Measurements from ENCODE around the gene SLC37A1.

Gene SLC37A1

GRCh38 chr21:42500736-42501135 lies 12.9 kb upstream of the SLC37A1 start:
- TF ChIP-seq SIN3A (IDR thresholded peaks at IDR 0.05; ENCODE audit: borderline replicate concordance, insufficient read depth, low read length): no peak

- TF ChIP-seq TAF1 (IDR thresholded peaks at IDR 0.05; ENCODE audit: borderline replicate concordance, insufficient read depth, low read length) (no peak), POLR2AphosphoS5 (IDR thresholded peaks at IDR 0.05; ENCODE audit: low read depth, low read length) (no peak)
Observed at GRCh38 chr21:42503711-42504110, 9.9 kb upstream of the SLC37A1 start.

GRCh38 chr21:42505090-42505726 lies 8.4 kb upstream of the SLC37A1 start:
- no peak for TF ChIP-seq POLR2AphosphoS5 (IDR thresholded peaks at IDR 0.05; ENCODE audit: low read depth, low read length)
- no peak for TF ChIP-seq SIN3A (IDR thresholded peaks at IDR 0.05; ENCODE audit: borderline replicate concordance, insufficient read depth, low read length)
- no peak for TF ChIP-seq TAF1 (IDR thresholded peaks at IDR 0.05; ENCODE audit: borderline replicate concordance, insufficient read depth, low read length)
- no peak for TF ChIP-seq FOXP2 (optimal IDR thresholded peaks at IDR 0.05; ENCODE audit: borderline replicate concordance, extremely low read depth, extremely low read length, insufficient read depth)
- no peak for TF ChIP-seq REST (IDR thresholded peaks at IDR 0.05; ENCODE audit: insufficient read depth in 1 of 2, low read depth in 2 of 2, low read length in 2 of 2)

GRCh38 chr21:42507418-42507817 lies 6.2 kb upstream of the SLC37A1 start:
- TF ChIP-seq FOXP2 (optimal IDR thresholded peaks at IDR 0.05; ENCODE audit: borderline replicate concordance, extremely low read depth, extremely low read length, insufficient read depth) (no peak), POLR2AphosphoS5 (IDR thresholded peaks at IDR 0.05; ENCODE audit: low read depth, low read length) (no peak), SIN3A (IDR thresholded peaks at IDR 0.05; ENCODE audit: borderline replicate concordance, insufficient read depth, low read length) (no peak), REST (IDR thresholded peaks at IDR 0.05; ENCODE audit: insufficient read depth in 1 of 2, low read depth in 2 of 2, low read length in 2 of 2) (no peak), TAF1 (IDR thresholded peaks at IDR 0.05; ENCODE audit: borderline replicate concordance, insufficient read depth, low read length) (no peak)

- TF ChIP-seq FOXP2 (optimal IDR thresholded peaks at IDR 0.05; ENCODE audit: borderline replicate concordance, extremely low read depth, extremely low read length, insufficient read depth) (no peak), REST (IDR thresholded peaks at IDR 0.05; ENCODE audit: insufficient read depth in 1 of 2, low read depth in 2 of 2, low read length in 2 of 2) (no peak), SIN3A (IDR thresholded peaks at IDR 0.05; ENCODE audit: borderline replicate concordance, insufficient read depth, low read length) (no peak), TAF1 (IDR thresholded peaks at IDR 0.05; ENCODE audit: borderline replicate concordance, insufficient read depth, low read length) (no peak)
Observed at GRCh38 chr21:42508371-42508770, 5.3 kb upstream of the SLC37A1 start.

- TF ChIP-seq SIN3A (IDR thresholded peaks at IDR 0.05; ENCODE audit: borderline replicate concordance, insufficient read depth, low read length): no peak
- no peak for TF ChIP-seq POLR2AphosphoS5 (IDR thresholded peaks at IDR 0.05; ENCODE audit: low read depth, low read length)
- no peak for TF ChIP-seq FOXP2 (optimal IDR thresholded peaks at IDR 0.05; ENCODE audit: borderline replicate concordance, extremely low read depth, extremely low read length, insufficient read depth)
- no peak for TF ChIP-seq TAF1 (IDR thresholded peaks at IDR 0.05; ENCODE audit: borderline replicate concordance, insufficient read depth, low read length)
Observed at GRCh38 chr21:42509244-42509643, 4.4 kb upstream of the SLC37A1 start.
